GM12878 (cell line): ENCODE data around the gene CLDN24. TPM values are rescaled to one million over a fixed set of nuclear protein-coding genes. Genes with fewer than 3 reads are reported as not detected.

Source experiments
- ATAC-seq: fragments of 200-7000 bp; cut with Tn5 transposase; 3 replicates; pipeline ENCODE4 v1.9.1; 2020; ENCODE audit warnings: mild to moderate bottlenecking, moderate library complexity
- BruUV-seq: library from RNA; stranded (reverse); fragments of 400-500 nt; replicated peaks from 2 replicates; lab custom pipeline; 2021; lab: Mats Ljungman, UMichigan
- CTCF ChIA-PET: fragments of 300-600 bp; sonication (Branson Sonifier 250); formaldehyde crosslinking; extraction: SDS; loops from one replicate; lab custom pipeline; 2021; ENCODE audit warnings: inconsistent platforms; lab: Yijun Ruan, JAX
- POLR2A ChIA-PET: fragments of 350-600 bp; formaldehyde crosslinking; extraction: SDS; loops from one replicate; lab custom pipeline; 2021; ENCODE audit warnings: inconsistent platforms; lab: Charles Lee
- RAD21 ChIA-PET: fragments of 300-600 bp; sonication (Branson Sonifier 250); formaldehyde crosslinking; loops from one replicate; lab custom pipeline; 2023; ENCODE audit warnings: antibody characterized with exemption; ENCODE audit not compliant: unreplicated experiment; lab: Charles Lee
- SMC1A ChIA-PET: fragments of 300-600 bp; sonication (Branson Sonifier 250); formaldehyde crosslinking; loops from one replicate; lab custom pipeline; 2023; ENCODE audit not compliant: unreplicated experiment, uncharacterized antibody; lab: Charles Lee
- DNase-seq: peaks from one replicate; pipeline ENCODE4 v3.0.0-alpha.2; 2011; ENCODE audit warnings: low read depth, low spot score
- FAIRE-seq: peaks from 3 replicates; lab custom pipeline; 2011; peaks lifted over from hg19 to GRCh38; lab: Jason Lieb, UNC
- H2AFZ ChIP-seq: 2 replicates; pipeline ENCODE4 v1.6.0; 2011; ENCODE audit warnings: low read depth, low read length, control low read depth; ENCODE audit not compliant: control insufficient read depth
- H3K27ac ChIP-seq: 2 replicates; pipeline ENCODE4 v1.5.1; 2011; ENCODE audit warnings: control low read depth; ENCODE audit not compliant: control insufficient read depth, insufficient read depth
- H3K27me3 ChIP-seq, 2 experiments: replicated peaks in 1 of 2; 2 replicates each; pipeline versions ENCODE4 v1.6.0 to v1.6.1; 2011; ENCODE audit warnings: low read length in 1 of 2; ENCODE audit not compliant: control insufficient read depth in 2 of 2, insufficient read depth in 2 of 2
- H3K36me3 ChIP-seq, 2 experiments: 2 replicates each; pipeline ENCODE4 v1.5.1; 2011; ENCODE audit warnings: low read length in 1 of 2; ENCODE audit not compliant: control insufficient read depth in 2 of 2, insufficient read depth in 2 of 2
- H3K4me1 ChIP-seq: 2 replicates; pipeline ENCODE4 v1.6.1; 2011; ENCODE audit warnings: mild to moderate bottlenecking, low read length, moderate library complexity, mixed read lengths; ENCODE audit not compliant: control insufficient read depth, insufficient read depth
- H3K4me2 ChIP-seq: 2 replicates; pipeline ENCODE4 v1.6.0; 2011; ENCODE audit warnings: control low read depth; ENCODE audit not compliant: control insufficient read depth, insufficient read depth
- H3K4me3 ChIP-seq: fragments of 200-600 bp; sonication (generic); 2 replicates; pipeline ENCODE4 v1.5.1; 2016
- H3K79me2 ChIP-seq: 2 replicates; pipeline ENCODE4 v1.6.0; 2011; ENCODE audit warnings: low read length; ENCODE audit not compliant: control insufficient read depth, insufficient read depth
- H3K9ac ChIP-seq: 2 replicates; pipeline ENCODE4 v1.8.0; 2011; ENCODE audit warnings: low read length, control low read depth, mixed read lengths; ENCODE audit not compliant: control insufficient read depth, insufficient read depth
- H3K9me3 ChIP-seq: replicated peaks from 3 replicates; pipeline ENCODE4 v1.5.1; 2011; ENCODE audit warnings: mild to moderate bottlenecking, low read length; ENCODE audit not compliant: control insufficient read depth, insufficient read depth
- H4K20me1 ChIP-seq: 2 replicates; pipeline ENCODE4 v1.6.0; 2011; ENCODE audit not compliant: control insufficient read depth, insufficient read depth
- BRCA1 ChIP-seq: IDR thresholded peaks from 2 replicates; pipeline ENCODE4 v1.6.1; 2011; ENCODE audit warnings: low read depth, low read length, improper control_type of control experiment
- CREB1 ChIP-seq: IDR thresholded peaks from 2 replicates; pipeline ENCODE4 v1.6.1; 2012; ENCODE audit warnings: low read depth, mild to moderate bottlenecking, inconsistent platforms
- FOXK2 ChIP-seq: fragments of 450-650 bp; IDR thresholded peaks from 2 replicates; pipeline ENCODE4 v1.6.1; 2017; ENCODE audit warnings: mild to moderate bottlenecking, moderate library complexity
- IRF4 ChIP-seq: IDR thresholded peaks from 2 replicates; pipeline ENCODE4 v1.6.1; 2011; ENCODE audit warnings: low read depth, low read length
- MTA2 ChIP-seq: fragments of 450-650 bp; IDR thresholded peaks from 2 replicates; pipeline ENCODE4 v1.6.1; 2016; ENCODE audit warnings: low read depth, mild to moderate bottlenecking, moderate library complexity
- RELA ChIP-seq: fragments of 450-650 bp; IDR thresholded peaks from 2 replicates; pipeline ENCODE4 v1.8.0; 2014; ENCODE audit warnings: borderline replicate concordance; ENCODE audit not compliant: partially characterized antibody
- RFX5 ChIP-seq: IDR thresholded peaks from 2 replicates; pipeline ENCODE4 v1.6.1; 2011; ENCODE audit warnings: low read depth, low read length, improper control_type of control experiment
- SIN3A ChIP-seq: IDR thresholded peaks from 2 replicates; pipeline ENCODE4 v1.6.1; 2012; ENCODE audit warnings: low read depth, low read length, improper control_type of control experiment
- SREBF1 ChIP-seq: IDR thresholded peaks from 2 replicates; pipeline ENCODE4 v1.6.1; 2012; ENCODE audit warnings: mild to moderate bottlenecking, low read length
- SRF ChIP-seq, 2 experiments: IDR thresholded peaks; 2 replicates each; pipeline ENCODE4 v1.6.1; 2011; ENCODE audit warnings: low read depth in 2 of 2, low read length in 2 of 2, mild to moderate bottlenecking in 1 of 2, moderate library complexity in 1 of 2
- ZNF207 ChIP-seq: fragments of 450-650 bp; IDR thresholded peaks from 2 replicates; pipeline ENCODE4 v1.6.1; 2014; ENCODE audit warnings: antibody characterized with exemption, mild to moderate bottlenecking, borderline replicate concordance
- WGBS: methylation state at CpG from one replicate; pipeline ENCODE4 v1.1.6; 2016; ENCODE audit warnings: low lambda C conversion rate; ENCODE audit not compliant: insufficient replicate concordance, insufficient coverage; ENCODE audit errors: missing lambda C conversion rate; 5-methylcytosine and 5-hydroxymethylcytosine counted together
- in situ Hi-C: fragments of 300-500 bp; cut with MboI; formaldehyde crosslinking; loops from 9 replicates; pipeline ENCODE4 v1.14.3; 2018; ENCODE audit warnings: mixed read lengths
- intact Hi-C: fragments of 100-400 bp; cut with micrococcal nuclease; formaldehyde crosslinking; loops from one replicate; pipeline ENCODE4 v1.14.2; 2022; ENCODE audit not compliant: unreplicated experiment
- polyA plus RNA-seq, 11 experiments: library from polyadenylated mRNA; depleted of rRNA in 4 of 11; unstranded in 6 of 11; stranded (reverse) in 5 of 11; fragments of >200 nt; fragmentation: Nextera tagmentation in 4 of 11; fragmentation: Illumina TruSeq in 1 of 11; extraction: Ambion mirVana in 4 of 11; extraction: Trizol in 1 of 11; gene quantifications; 1 replicate in 1 of 11; 2 replicates in 10 of 11; pipeline versions ENCODE4 v1.2.1 to v1.2.3, GENCODE V29; 2011 to 2016; ENCODE audit warnings: inconsistent platforms in 2 of 11, missing spikeins in 2 of 11, low read depth in 1 of 11
- total RNA-seq, 4 experiments: library from RNA; depleted of rRNA in 3 of 4; stranded (reverse); fragments of >200 nt in 3 of 4; fragmentation: Illumina TruSeq in 1 of 4; extraction: Trizol in 1 of 4; gene quantifications; 2 replicates each; pipeline versions ENCODE4 v1.2.1 to v1.2.3, GENCODE V29; 2013 to 2021
- TF ChIP-seq, protein P1 (sequence below): IDR thresholded peaks from 2 replicates; pipeline ENCODE4 v1.6.1; 2012; ENCODE audit warnings: mild to moderate bottlenecking, low read depth, low read length
- TF ChIP-seq, protein P2 (sequence below), 3 experiments: IDR thresholded peaks in 2 of 3; conservative IDR thresholded peaks in 1 of 3; 2 replicates each; pipeline ENCODE4 v1.5.1; 2011; ENCODE audit warnings: low read depth in 3 of 3, low read length in 3 of 3, mild to moderate bottlenecking in 3 of 3, control low read depth in 2 of 3, moderate library complexity in 2 of 3, inconsistent platforms in 1 of 3, mixed read lengths in 1 of 3; ENCODE audit not compliant: control insufficient read depth in 2 of 3, insufficient read depth in 1 of 3; ENCODE audit errors: extremely low read depth in 1 of 3
- TF ChIP-seq, protein P3 (sequence below): fragments of 450-650 bp; IDR thresholded peaks from 2 replicates; pipeline ENCODE4 v1.6.1; 2016; ENCODE audit warnings: mild to moderate bottlenecking
- TF ChIP-seq, protein P4 (sequence below): fragments of 450-650 bp; IDR thresholded peaks from 2 replicates; pipeline ENCODE4 v1.6.1; 2017; ENCODE audit warnings: low read depth, mild to moderate bottlenecking, moderate library complexity
- TF ChIP-seq, protein P5 (sequence below): IDR thresholded peaks from 2 replicates; pipeline ENCODE4 v1.6.1; 2012; ENCODE audit warnings: low read depth, low read length, improper control_type of control experiment

CLDN24 gene
- total and polyA plus RNA-seq, 10 of the 15 experiments (the other 5 are each of a cell fraction or from before 2014, with no cell fraction given): not detected

DNA sequence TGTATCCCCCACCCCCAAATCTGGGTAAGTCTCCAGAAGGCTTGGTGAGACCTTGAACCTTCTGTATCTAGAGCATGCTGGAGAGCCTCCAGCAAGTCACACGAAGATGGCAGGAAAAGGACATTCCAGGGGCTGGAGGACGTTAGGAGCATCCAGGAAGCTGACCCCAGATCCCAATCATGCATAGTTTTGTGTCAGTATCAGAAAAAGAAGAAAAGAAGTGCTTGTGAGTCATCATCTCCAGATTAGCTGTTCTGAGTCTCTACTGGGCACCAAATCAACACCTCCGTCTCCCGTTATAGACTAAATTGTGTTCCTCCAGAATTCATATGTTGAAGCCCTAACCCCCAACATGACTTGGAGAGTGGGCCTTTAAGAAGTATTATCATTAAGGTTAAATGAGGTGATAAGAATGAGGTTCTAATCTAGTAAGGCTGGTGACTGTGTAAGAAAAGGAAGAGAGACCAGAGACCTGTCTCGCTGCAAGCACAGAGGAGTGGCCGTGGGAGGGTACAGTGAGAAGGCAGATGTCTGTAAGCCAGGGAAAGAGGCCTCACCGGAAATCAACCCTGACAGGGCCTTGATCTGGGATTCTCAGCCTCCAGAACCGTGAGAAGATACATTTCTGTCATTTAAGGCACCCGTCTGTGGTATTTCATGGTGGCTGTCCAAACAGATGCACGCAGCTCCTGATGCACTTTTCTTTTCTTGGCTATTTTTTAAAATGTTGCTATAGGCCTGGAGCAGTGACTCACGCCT is 38.1 kb upstream of the CLDN24 start:
- H3K4me1 ChIP-seq: no peaks in the 10 kb centered on the region
- TF ChIP-seq MTA2 (no peak), ZNF207 (no peak), BRCA1 (no peak), SREBF1 (no peak), RELA (no peak), CREB1 (no peak), IRF4 (no peak), SRF (IDR thresholded peaks at IDR 0.05; ENCODE audit: low read depth in 2 of 2, low read length in 2 of 2) (no peak), FOXK2 (no peak), SIN3A (no peak), RFX5 (no peak)
- TF ChIP-seq, protein P1, sequence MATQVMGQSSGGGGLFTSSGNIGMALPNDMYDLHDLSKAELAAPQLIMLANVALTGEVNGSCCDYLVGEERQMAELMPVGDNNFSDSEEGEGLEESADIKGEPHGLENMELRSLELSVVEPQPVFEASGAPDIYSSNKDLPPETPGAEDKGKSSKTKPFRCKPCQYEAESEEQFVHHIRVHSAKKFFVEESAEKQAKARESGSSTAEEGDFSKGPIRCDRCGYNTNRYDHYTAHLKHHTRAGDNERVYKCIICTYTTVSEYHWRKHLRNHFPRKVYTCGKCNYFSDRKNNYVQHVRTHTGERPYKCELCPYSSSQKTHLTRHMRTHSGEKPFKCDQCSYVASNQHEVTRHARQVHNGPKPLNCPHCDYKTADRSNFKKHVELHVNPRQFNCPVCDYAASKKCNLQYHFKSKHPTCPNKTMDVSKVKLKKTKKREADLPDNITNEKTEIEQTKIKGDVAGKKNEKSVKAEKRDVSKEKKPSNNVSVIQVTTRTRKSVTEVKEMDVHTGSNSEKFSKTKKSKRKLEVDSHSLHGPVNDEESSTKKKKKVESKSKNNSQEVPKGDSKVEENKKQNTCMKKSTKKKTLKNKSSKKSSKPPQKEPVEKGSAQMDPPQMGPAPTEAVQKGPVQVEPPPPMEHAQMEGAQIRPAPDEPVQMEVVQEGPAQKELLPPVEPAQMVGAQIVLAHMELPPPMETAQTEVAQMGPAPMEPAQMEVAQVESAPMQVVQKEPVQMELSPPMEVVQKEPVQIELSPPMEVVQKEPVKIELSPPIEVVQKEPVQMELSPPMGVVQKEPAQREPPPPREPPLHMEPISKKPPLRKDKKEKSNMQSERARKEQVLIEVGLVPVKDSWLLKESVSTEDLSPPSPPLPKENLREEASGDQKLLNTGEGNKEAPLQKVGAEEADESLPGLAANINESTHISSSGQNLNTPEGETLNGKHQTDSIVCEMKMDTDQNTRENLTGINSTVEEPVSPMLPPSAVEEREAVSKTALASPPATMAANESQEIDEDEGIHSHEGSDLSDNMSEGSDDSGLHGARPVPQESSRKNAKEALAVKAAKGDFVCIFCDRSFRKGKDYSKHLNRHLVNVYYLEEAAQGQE: no peak
- TF ChIP-seq, protein P2, sequence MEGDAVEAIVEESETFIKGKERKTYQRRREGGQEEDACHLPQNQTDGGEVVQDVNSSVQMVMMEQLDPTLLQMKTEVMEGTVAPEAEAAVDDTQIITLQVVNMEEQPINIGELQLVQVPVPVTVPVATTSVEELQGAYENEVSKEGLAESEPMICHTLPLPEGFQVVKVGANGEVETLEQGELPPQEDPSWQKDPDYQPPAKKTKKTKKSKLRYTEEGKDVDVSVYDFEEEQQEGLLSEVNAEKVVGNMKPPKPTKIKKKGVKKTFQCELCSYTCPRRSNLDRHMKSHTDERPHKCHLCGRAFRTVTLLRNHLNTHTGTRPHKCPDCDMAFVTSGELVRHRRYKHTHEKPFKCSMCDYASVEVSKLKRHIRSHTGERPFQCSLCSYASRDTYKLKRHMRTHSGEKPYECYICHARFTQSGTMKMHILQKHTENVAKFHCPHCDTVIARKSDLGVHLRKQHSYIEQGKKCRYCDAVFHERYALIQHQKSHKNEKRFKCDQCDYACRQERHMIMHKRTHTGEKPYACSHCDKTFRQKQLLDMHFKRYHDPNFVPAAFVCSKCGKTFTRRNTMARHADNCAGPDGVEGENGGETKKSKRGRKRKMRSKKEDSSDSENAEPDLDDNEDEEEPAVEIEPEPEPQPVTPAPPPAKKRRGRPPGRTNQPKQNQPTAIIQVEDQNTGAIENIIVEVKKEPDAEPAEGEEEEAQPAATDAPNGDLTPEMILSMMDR (IDR thresholded peaks at IDR 0.05 in 2 of 3, conservative IDR thresholded peaks at IDR 0.05 in 1 of 3; ENCODE audit: control insufficient read depth in 2 of 3, extremely low read depth in 1 of 3, insufficient read depth in 1 of 3, low read depth in 3 of 3, low read length in 3 of 3): no peak
- TF ChIP-seq, protein P3, sequence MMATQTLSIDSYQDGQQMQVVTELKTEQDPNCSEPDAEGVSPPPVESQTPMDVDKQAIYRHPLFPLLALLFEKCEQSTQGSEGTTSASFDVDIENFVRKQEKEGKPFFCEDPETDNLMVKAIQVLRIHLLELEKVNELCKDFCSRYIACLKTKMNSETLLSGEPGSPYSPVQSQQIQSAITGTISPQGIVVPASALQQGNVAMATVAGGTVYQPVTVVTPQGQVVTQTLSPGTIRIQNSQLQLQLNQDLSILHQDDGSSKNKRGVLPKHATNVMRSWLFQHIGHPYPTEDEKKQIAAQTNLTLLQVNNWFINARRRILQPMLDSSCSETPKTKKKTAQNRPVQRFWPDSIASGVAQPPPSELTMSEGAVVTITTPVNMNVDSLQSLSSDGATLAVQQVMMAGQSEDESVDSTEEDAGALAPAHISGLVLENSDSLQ: no peak
- TF ChIP-seq, protein P4, sequence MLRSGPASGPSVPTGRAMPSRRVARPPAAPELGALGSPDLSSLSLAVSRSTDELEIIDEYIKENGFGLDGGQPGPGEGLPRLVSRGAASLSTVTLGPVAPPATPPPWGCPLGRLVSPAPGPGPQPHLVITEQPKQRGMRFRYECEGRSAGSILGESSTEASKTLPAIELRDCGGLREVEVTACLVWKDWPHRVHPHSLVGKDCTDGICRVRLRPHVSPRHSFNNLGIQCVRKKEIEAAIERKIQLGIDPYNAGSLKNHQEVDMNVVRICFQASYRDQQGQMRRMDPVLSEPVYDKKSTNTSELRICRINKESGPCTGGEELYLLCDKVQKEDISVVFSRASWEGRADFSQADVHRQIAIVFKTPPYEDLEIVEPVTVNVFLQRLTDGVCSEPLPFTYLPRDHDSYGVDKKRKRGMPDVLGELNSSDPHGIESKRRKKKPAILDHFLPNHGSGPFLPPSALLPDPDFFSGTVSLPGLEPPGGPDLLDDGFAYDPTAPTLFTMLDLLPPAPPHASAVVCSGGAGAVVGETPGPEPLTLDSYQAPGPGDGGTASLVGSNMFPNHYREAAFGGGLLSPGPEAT: no peak
- TF ChIP-seq, protein P5, sequence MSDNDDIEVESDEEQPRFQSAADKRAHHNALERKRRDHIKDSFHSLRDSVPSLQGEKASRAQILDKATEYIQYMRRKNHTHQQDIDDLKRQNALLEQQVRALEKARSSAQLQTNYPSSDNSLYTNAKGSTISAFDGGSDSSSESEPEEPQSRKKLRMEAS: no peak

More for the DNA sequence above, 38.1 kb upstream of the CLDN24 start:
- in situ Hi-C loops: no loop called here
- no peak overlapping the region for H3K9ac ChIP-seq
- ChIA-PET SMC1A (no interaction called here), RAD21 (no interaction called here), CTCF (interaction anchor here (0.6 kb wide), 1 partner anchor 1583 kb away, joined by 3 read pairs; no protein-coding TSS in a partner anchor), POLR2A (no interaction called here)
- no peak for FAIRE-seq
- no peak overlapping the region for H2AFZ ChIP-seq
- no peaks in the 10 kb centered on the region for H4K20me1 ChIP-seq
- no peak for ATAC-seq
- no peaks in the 10 kb centered on the region for H3K9me3 ChIP-seq
- 44% methylated on average over 11 of the region's 11 CpGs for WGBS
- no peak overlapping the region for H3K27ac ChIP-seq
- no peak overlapping the region for H3K4me2 ChIP-seq
- DNase-seq: no peak
- intact Hi-C loops: no loop called here
- no peaks in the 10 kb centered on the region for H3K27me3 ChIP-seq
- no peaks in the 10 kb centered on the region for H3K36me3 ChIP-seq
- no TSS peak for BruUV-seq
- H3K79me2 ChIP-seq: no peaks in the 10 kb centered on the region
- no peak overlapping the region for H3K4me3 ChIP-seq
